ENCODE measurements around the gene TAF1C. TPM values are rescaled to one million over a fixed set of nuclear protein-coding genes. Genes with fewer than 3 reads are reported as not detected.

TAF1C gene, protein sequence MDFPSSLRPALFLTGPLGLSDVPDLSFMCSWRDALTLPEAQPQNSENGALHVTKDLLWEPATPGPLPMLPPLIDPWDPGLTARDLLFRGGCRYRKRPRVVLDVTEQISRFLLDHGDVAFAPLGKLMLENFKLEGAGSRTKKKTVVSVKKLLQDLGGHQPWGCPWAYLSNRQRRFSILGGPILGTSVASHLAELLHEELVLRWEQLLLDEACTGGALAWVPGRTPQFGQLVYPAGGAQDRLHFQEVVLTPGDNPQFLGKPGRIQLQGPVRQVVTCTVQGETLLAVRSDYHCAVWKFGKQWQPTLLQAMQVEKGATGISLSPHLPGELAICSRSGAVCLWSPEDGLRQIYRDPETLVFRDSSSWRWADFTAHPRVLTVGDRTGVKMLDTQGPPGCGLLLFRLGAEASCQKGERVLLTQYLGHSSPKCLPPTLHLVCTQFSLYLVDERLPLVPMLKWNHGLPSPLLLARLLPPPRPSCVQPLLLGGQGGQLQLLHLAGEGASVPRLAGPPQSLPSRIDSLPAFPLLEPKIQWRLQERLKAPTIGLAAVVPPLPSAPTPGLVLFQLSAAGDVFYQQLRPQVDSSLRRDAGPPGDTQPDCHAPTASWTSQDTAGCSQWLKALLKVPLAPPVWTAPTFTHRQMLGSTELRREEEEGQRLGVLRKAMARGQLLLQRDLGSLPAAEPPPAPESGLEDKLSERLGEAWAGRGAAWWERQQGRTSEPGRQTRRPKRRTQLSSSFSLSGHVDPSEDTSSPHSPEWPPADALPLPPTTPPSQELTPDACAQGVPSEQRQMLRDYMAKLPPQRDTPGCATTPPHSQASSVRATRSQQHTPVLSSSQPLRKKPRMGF
- total RNA-seq (2013; cell fraction: nucleolus; rRNA removed), result 90.0 and 102 TPM in 2 replicates
- total RNA-seq (2014; rRNA removed), result 16.5 and 19.7 TPM in 2 replicates
- 7.2 and 8.9 TPM in 2 replicates for total RNA-seq (2014; rRNA removed; fragmentation: Illumina TruSeq; extraction: Trizol)
- 32.6 and 33.0 TPM in 2 replicates for total RNA-seq (2021)
- 13.6 TPM for polyA plus RNA-seq (2011; ENCODE audit: low read depth)
- polyA plus RNA-seq (2011; rRNA removed), result 5.5 and 8.0 TPM in 2 replicates
- polyA plus RNA-seq (2011; cell fraction: cytosol; rRNA removed), result 11.9 and 17.1 TPM in 2 replicates
- polyA plus RNA-seq (2011; cell fraction: nucleus; rRNA removed), result 220 and 244 TPM in 2 replicates
- 29.0 and 39.8 TPM in 2 replicates for polyA plus RNA-seq (2012)
- polyA plus RNA-seq (2014; fragmentation: Illumina TruSeq; extraction: Trizol), result 3.8 and 11.2 TPM in 2 replicates
- 1 to 10 TPM in 1 of 2 experiments, under 1 TPM in 1; 0.98 to 2.0 TPM for polyA plus RNA-seq (2014; fragmentation: Nextera tagmentation; extraction: Ambion mirVana)
- 35.1 and 40.1 TPM in 2 replicates for polyA plus RNA-seq (2014; rRNA removed)
- polyA plus RNA-seq (2016; fragmentation: Nextera tagmentation; extraction: Ambion mirVana), result 10 to 100 TPM; 21.7 to 24.9 TPM
- polyA minus RNA-seq (2011; rRNA and poly(A)+ RNA removed), result 13.8 and 24.8 TPM in 2 replicates
- polyA minus RNA-seq (2011; cell fraction: cytosol; rRNA and poly(A)+ RNA removed), result 7.2 and 10.9 TPM in 2 replicates
- polyA minus RNA-seq (2011; cell fraction: nucleus; rRNA and poly(A)+ RNA removed), result 43.4 and 72.1 TPM in 2 replicates
- Bru-seq, nascent RNA, result percentile 68 among the genes with signal in this experiment
- BruChase-seq, experiment 1, labeled RNA remaining after a 6-hour chase, result percentile 76 among the genes with signal in this experiment
- BruChase-seq, experiment 2, labeled RNA remaining after a 2-hour chase, result percentile 73 among the genes with signal in this experiment
- long read RNA-seq, experiment 1, partial matches to known transcripts, result 1 of 7 reads
- long read RNA-seq, experiment 1, other reads (novel, unspliced or antisense), result 6 of 7 reads
- long read RNA-seq, experiment 2, partial matches to known transcripts, result 0 of 1 reads
- long read RNA-seq, experiment 2, other reads (novel, unspliced or antisense), result 1 of 1 reads

DNA sequence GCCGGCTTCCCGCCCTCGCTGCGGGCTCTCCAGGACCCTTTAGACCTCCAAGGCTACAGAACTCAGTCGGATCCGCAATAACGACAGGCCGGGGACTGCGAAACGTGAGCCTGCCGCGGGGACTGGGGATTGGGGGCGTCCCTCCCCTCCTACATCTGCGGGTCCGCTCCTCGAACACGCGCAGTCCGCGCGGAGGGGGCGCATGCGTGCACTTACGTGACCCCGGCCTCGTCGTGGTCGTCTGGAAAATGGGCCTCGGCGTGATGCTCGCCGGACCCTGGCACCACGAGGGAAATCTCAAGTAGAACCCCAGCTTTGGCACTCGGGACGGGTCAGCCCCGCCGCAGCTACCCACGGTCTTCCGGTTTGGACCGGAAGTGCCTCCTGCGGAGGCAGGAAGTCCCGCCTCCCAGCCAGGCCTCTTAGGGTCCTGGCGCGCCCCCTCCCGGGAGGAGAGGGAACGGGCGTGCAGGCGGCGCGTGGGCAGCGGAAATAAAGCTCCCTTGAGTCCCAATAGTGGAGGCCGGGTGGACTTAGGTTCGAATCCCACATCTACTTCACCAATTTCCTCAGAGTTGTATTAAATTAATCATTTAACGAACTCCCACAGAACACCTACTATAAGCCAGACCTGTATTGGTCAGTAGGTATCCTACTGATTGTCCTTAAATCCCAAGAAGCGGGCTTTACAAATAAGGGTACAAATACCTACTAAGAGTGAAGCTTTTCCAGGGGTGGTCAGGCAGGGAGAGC is at the start of gene TAF1C:
Gene TAF1C, minus strand, starts transcription at position 373 of the 753 bp plus-strand sequence. CDS start 2,069 bp downstream, outside the sequence.
- ChIA-PET SMC1A (ENCODE audit: uncharacterized antibody, unreplicated experiment) (interaction anchor here (0.6 to 5.2 kb wide), 7 partner anchors 8 to 433 kb away, joined by 3 to 61 read pairs (median 3); partner anchors contain the start of genes DNAAF1 and HSDL1), CTCF (interaction anchor here (0.6 to 4.8 kb wide), 32 partner anchors 9 to 379 kb away, joined by 3 to 102 read pairs (median 4); partner anchors contain the start of genes DNAAF1, HSBP1, HSDL1 and MBTPS1), RAD21 (ENCODE audit: unreplicated experiment) (interaction anchor here (1.0 to 1.9 kb wide), 11 partner anchors 12 to 319 kb away, joined by 3 to 49 read pairs (median 3); partner anchors contain the start of gene MBTPS1), POLR2A (interaction anchor here (0.6 kb wide), 1 partner anchor 74 kb away, joined by 3 read pairs; no protein-coding TSS in a partner anchor)
- peaks cover 17% of the 10 kb centered on the region for H3K79me2 ChIP-seq (ENCODE audit: control insufficient read depth, insufficient read depth, low read length)
- H3K27me3 ChIP-seq (replicated peaks in 1 of 2; ENCODE audit: control insufficient read depth in 2 of 2, insufficient read depth in 2 of 2, low read length in 1 of 2), result no peaks in the 10 kb centered on the region
- peak within 1 kb of the TSS; percentile 92 for H3K9ac ChIP-seq (ENCODE audit: control insufficient read depth, insufficient read depth, low read length)
- H3K36me3 ChIP-seq (ENCODE audit: control insufficient read depth in 2 of 2, insufficient read depth in 2 of 2, low read length in 1 of 2), result peaks cover 0 to 6% of the 10 kb centered on the region in 2 experiments; a peak in 3 of 4 replicates
- no peaks in the 10 kb centered on the region for H3K9me3 ChIP-seq (replicated peaks; ENCODE audit: control insufficient read depth, insufficient read depth, low read length)
- intact Hi-C loops (cut with micrococcal nuclease; ENCODE audit: unreplicated experiment) (loop anchor here (2.0 to 5.0 kb wide), 2 partner anchors 98 to 230 kb away; no protein-coding TSS in a partner anchor), in situ Hi-C loops (cut with MboI) (loop anchor here (5.0 kb wide), 1 partner anchor 100 kb away; no protein-coding TSS in a partner anchor)
- peak within 1 kb of the TSS; percentile 86 for H3K27ac ChIP-seq (ENCODE audit: control insufficient read depth, insufficient read depth)
- H4K20me1 ChIP-seq (ENCODE audit: control insufficient read depth, insufficient read depth), result no peaks in the 10 kb centered on the region
- FAIRE-seq (peak; percentile 96), ATAC-seq (peak; percentile 97), DNase-seq (ENCODE audit: low read depth, low spot score) (peak; percentile 66)
- H3K4me3 ChIP-seq, result peak within 1 kb of the TSS; percentile 89
- peak within 1 kb of the TSS; percentile 50 for H3K4me2 ChIP-seq (ENCODE audit: control insufficient read depth, insufficient read depth)
- no peaks in the 10 kb centered on the region for H3K4me1 ChIP-seq (ENCODE audit: control insufficient read depth, insufficient read depth, low read length)
- no TSS peak for BruUV-seq (replicated peaks)
- 2% methylated on average over 55 of the region's 55 CpGs for WGBS (ENCODE audit: insufficient coverage, insufficient replicate concordance, low lambda C conversion rate, missing lambda C conversion rate)
- H2AFZ ChIP-seq (ENCODE audit: control insufficient read depth, low read depth, low read length), result peak within 1 kb of the TSS; percentile 97
- TF ChIP-seq MTA3 (IDR thresholded peaks at IDR 0.05; ENCODE audit: borderline replicate concordance, low read length) (no peak), ZSCAN29 (IDR thresholded peaks at IDR 0.05) (no peak), RFX5 (IDR thresholded peaks at IDR 0.05; ENCODE audit: low read depth, low read length) (peak; percentile 19; the same call in 1 of the 2 replicates), SREBF2 (IDR thresholded peaks at IDR 0.05; ENCODE audit: low read length) (peak; percentile 73)
- TF ChIP-seq, protein P1, sequence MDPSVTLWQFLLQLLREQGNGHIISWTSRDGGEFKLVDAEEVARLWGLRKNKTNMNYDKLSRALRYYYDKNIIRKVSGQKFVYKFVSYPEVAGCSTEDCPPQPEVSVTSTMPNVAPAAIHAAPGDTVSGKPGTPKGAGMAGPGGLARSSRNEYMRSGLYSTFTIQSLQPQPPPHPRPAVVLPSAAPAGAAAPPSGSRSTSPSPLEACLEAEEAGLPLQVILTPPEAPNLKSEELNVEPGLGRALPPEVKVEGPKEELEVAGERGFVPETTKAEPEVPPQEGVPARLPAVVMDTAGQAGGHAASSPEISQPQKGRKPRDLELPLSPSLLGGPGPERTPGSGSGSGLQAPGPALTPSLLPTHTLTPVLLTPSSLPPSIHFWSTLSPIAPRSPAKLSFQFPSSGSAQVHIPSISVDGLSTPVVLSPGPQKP (IDR thresholded peaks at IDR 0.05; ENCODE audit: low read depth, low read length), result peak; percentile 90
- TF ChIP-seq, protein P2, sequence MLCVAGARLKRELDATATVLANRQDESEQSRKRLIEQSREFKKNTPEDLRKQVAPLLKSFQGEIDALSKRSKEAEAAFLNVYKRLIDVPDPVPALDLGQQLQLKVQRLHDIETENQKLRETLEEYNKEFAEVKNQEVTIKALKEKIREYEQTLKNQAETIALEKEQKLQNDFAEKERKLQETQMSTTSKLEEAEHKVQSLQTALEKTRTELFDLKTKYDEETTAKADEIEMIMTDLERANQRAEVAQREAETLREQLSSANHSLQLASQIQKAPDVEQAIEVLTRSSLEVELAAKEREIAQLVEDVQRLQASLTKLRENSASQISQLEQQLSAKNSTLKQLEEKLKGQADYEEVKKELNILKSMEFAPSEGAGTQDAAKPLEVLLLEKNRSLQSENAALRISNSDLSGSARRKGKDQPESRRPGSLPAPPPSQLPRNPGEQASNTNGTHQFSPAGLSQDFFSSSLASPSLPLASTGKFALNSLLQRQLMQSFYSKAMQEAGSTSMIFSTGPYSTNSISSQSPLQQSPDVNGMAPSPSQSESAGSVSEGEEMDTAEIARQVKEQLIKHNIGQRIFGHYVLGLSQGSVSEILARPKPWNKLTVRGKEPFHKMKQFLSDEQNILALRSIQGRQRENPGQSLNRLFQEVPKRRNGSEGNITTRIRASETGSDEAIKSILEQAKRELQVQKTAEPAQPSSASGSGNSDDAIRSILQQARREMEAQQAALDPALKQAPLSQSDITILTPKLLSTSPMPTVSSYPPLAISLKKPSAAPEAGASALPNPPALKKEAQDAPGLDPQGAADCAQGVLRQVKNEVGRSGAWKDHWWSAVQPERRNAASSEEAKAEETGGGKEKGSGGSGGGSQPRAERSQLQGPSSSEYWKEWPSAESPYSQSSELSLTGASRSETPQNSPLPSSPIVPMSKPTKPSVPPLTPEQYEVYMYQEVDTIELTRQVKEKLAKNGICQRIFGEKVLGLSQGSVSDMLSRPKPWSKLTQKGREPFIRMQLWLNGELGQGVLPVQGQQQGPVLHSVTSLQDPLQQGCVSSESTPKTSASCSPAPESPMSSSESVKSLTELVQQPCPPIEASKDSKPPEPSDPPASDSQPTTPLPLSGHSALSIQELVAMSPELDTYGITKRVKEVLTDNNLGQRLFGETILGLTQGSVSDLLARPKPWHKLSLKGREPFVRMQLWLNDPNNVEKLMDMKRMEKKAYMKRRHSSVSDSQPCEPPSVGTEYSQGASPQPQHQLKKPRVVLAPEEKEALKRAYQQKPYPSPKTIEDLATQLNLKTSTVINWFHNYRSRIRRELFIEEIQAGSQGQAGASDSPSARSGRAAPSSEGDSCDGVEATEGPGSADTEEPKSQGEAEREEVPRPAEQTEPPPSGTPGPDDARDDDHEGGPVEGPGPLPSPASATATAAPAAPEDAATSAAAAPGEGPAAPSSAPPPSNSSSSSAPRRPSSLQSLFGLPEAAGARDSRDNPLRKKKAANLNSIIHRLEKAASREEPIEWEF (IDR thresholded peaks at IDR 0.05; ENCODE audit: insufficient replicate concordance, low read depth, low read length), result no peak
